ENCODE results near the gene CEBPB.
A peak's percentile ranks its signal among the peaks of the same experiment; 100 is the strongest.

Gene CEBPB

GRCh38 chr20:50145566-50145965, 45.1 kb upstream of the CEBPB start:
- Histone ChIP-seq H3K27me3 (ENCODE audit: insufficient read depth, low read length, poor library complexity) (no peaks in the 10 kb centered on the region), H4K5ac (ENCODE audit: low read length) (no peak overlapping the region), H4K8ac (ENCODE audit: low read depth, low read length) (no peak overlapping the region), H2BK5ac (ENCODE audit: low read length) (no peak overlapping the region), H3K56ac (ENCODE audit: low read length) (no peak overlapping the region), H3K79me1 (ENCODE audit: low read length) (peaks cover 42% of the 10 kb centered on the region), H2BK120ac (ENCODE audit: low read depth, low read length) (no peak overlapping the region), H3K18ac (ENCODE audit: low read length) (no peak overlapping the region), H3K9ac (ENCODE audit: low read length) (no peak overlapping the region), H3K36me3 (ENCODE audit: control insufficient read depth, insufficient read depth, low read length) (peaks cover 12% of the 10 kb centered on the region), H3K27ac (ENCODE audit: low read depth, low read length) (no peak overlapping the region), H3K79me2 (ENCODE audit: control insufficient read depth, insufficient read depth, low read length) (peaks cover 63% of the 10 kb centered on the region), H3K4me3 (ENCODE audit: low read length) (no peak overlapping the region), H3K4me2 (ENCODE audit: low read length) (no peak overlapping the region), H2AK5ac (ENCODE audit: low read length) (no peak overlapping the region), H3K23ac (ENCODE audit: low read length) (no peak overlapping the region), H2BK15ac (replicated peaks; ENCODE audit: low read depth) (no peak overlapping the region), H3K4ac (ENCODE audit: low read depth, low read length) (no peak overlapping the region), H3K4me1 (ENCODE audit: control insufficient read depth, low read depth, low read length) (peaks cover 7% of the 10 kb centered on the region)
- no CpG with 5 or more reads among the region's 6 CpGs for WGBS (ENCODE audit: extremely low coverage, insufficient coverage, low lambda C conversion rate)
- no peak for DNase-seq

GRCh38 chr20:50146214-50146613, 44.4 kb upstream of the CEBPB start:
- no peak overlapping the region for H3K4ac ChIP-seq (ENCODE audit: low read depth, low read length)
- peaks cover 11% of the 10 kb centered on the region for H3K4me1 ChIP-seq (ENCODE audit: control insufficient read depth, low read depth, low read length)
- no CpG with 5 or more reads among the region's 6 CpGs for WGBS (ENCODE audit: extremely low coverage, insufficient coverage, low lambda C conversion rate)
- no peak overlapping the region for H2BK15ac ChIP-seq (replicated peaks; ENCODE audit: low read depth)
- no peak overlapping the region for H3K9ac ChIP-seq (ENCODE audit: low read length)
- no peak for DNase-seq
- no peak overlapping the region for H4K5ac ChIP-seq (ENCODE audit: low read length)
- H2BK5ac ChIP-seq (ENCODE audit: low read length), result no peak overlapping the region
- H3K79me1 ChIP-seq (ENCODE audit: low read length), result peaks cover 38% of the 10 kb centered on the region
- no peak overlapping the region for H2AK5ac ChIP-seq (ENCODE audit: low read length)
- no peak overlapping the region for H3K4me2 ChIP-seq (ENCODE audit: low read length)
- H4K8ac ChIP-seq (ENCODE audit: low read depth, low read length), result no peak overlapping the region
- peaks cover 68% of the 10 kb centered on the region for H3K79me2 ChIP-seq (ENCODE audit: control insufficient read depth, insufficient read depth, low read length)
- no peak overlapping the region for H3K56ac ChIP-seq (ENCODE audit: low read length)
- H3K36me3 ChIP-seq (ENCODE audit: control insufficient read depth, insufficient read depth, low read length), result peaks cover 6% of the 10 kb centered on the region
- H3K27me3 ChIP-seq (ENCODE audit: insufficient read depth, low read length, poor library complexity), result no peaks in the 10 kb centered on the region
- no peak overlapping the region for H3K4me3 ChIP-seq (ENCODE audit: low read length)
- H2BK120ac ChIP-seq (ENCODE audit: low read depth, low read length), result no peak overlapping the region
- H3K27ac ChIP-seq (ENCODE audit: low read depth, low read length), result no peak overlapping the region
- H3K18ac ChIP-seq (ENCODE audit: low read length), result no peak overlapping the region
- H3K23ac ChIP-seq (ENCODE audit: low read length), result no peak overlapping the region

- DNase-seq, result peak; percentile 43
- peaks cover 66% of the 10 kb centered on the region for H3K79me2 ChIP-seq (ENCODE audit: control insufficient read depth, insufficient read depth, low read length)
- no peak overlapping the region for H3K23ac ChIP-seq (ENCODE audit: low read length)
- no peaks in the 10 kb centered on the region for H3K27me3 ChIP-seq (ENCODE audit: insufficient read depth, low read length, poor library complexity)
- no CpG with 5 or more reads among the region's 17 CpGs for WGBS (ENCODE audit: extremely low coverage, insufficient coverage, low lambda C conversion rate)
- H3K36me3 ChIP-seq (ENCODE audit: control insufficient read depth, insufficient read depth, low read length), result peaks cover 4% of the 10 kb centered on the region
- H3K4me3 ChIP-seq (ENCODE audit: low read length), result no peak overlapping the region
- H3K27ac ChIP-seq (ENCODE audit: low read depth, low read length), result no peak overlapping the region
- H2AK5ac ChIP-seq (ENCODE audit: low read length), result no peak overlapping the region
- no peak overlapping the region for H3K4me2 ChIP-seq (ENCODE audit: low read length)
- no peak overlapping the region for H4K5ac ChIP-seq (ENCODE audit: low read length)
- H4K8ac ChIP-seq (ENCODE audit: low read depth, low read length), result no peak overlapping the region
- no peak overlapping the region for H2BK5ac ChIP-seq (ENCODE audit: low read length)
- H3K4me1 ChIP-seq (ENCODE audit: control insufficient read depth, low read depth, low read length), result peaks cover 12% of the 10 kb centered on the region
- no peak overlapping the region for H3K9ac ChIP-seq (ENCODE audit: low read length)
- no peak overlapping the region for H3K4ac ChIP-seq (ENCODE audit: low read depth, low read length)
- H2BK120ac ChIP-seq (ENCODE audit: low read depth, low read length), result no peak overlapping the region
- H2BK15ac ChIP-seq (replicated peaks; ENCODE audit: low read depth), result no peak overlapping the region
- peaks cover 34% of the 10 kb centered on the region for H3K79me1 ChIP-seq (ENCODE audit: low read length)
- H3K18ac ChIP-seq (ENCODE audit: low read length), result no peak overlapping the region
- H3K56ac ChIP-seq (ENCODE audit: low read length), result no peak overlapping the region
Measured at GRCh38 chr20:50146732-50147662, 43.6 kb upstream of the CEBPB start.

- Histone ChIP-seq H2AK5ac (ENCODE audit: low read length) (no peak overlapping the region), H3K4ac (ENCODE audit: low read depth, low read length) (no peak overlapping the region), H3K36me3 (ENCODE audit: control insufficient read depth, insufficient read depth, low read length) (no peaks in the 10 kb centered on the region), H3K79me2 (ENCODE audit: control insufficient read depth, insufficient read depth, low read length) (peaks cover 68% of the 10 kb centered on the region), H2BK120ac (ENCODE audit: low read depth, low read length) (no peak overlapping the region), H3K18ac (ENCODE audit: low read length) (no peak overlapping the region), H3K4me2 (ENCODE audit: low read length) (no peak overlapping the region), H3K56ac (ENCODE audit: low read length) (no peak overlapping the region), H3K9ac (ENCODE audit: low read length) (no peak overlapping the region), H3K4me1 (ENCODE audit: control insufficient read depth, low read depth, low read length) (peaks cover 19% of the 10 kb centered on the region), H2BK5ac (ENCODE audit: low read length) (no peak overlapping the region), H3K27me3 (ENCODE audit: insufficient read depth, low read length, poor library complexity) (no peaks in the 10 kb centered on the region), H3K4me3 (ENCODE audit: low read length) (no peak overlapping the region), H3K27ac (ENCODE audit: low read depth, low read length) (no peak overlapping the region), H3K23ac (ENCODE audit: low read length) (no peak overlapping the region), H3K79me1 (ENCODE audit: low read length) (peaks cover 26% of the 10 kb centered on the region), H4K8ac (ENCODE audit: low read depth, low read length) (no peak overlapping the region), H4K5ac (ENCODE audit: low read length) (no peak overlapping the region), H2BK15ac (replicated peaks; ENCODE audit: low read depth) (no peak overlapping the region)
- WGBS (ENCODE audit: extremely low coverage, insufficient coverage, low lambda C conversion rate), result no CpG with 5 or more reads among the region's 16 CpGs
- no peak for DNase-seq
Measured at GRCh38 chr20:50149481-50150254, 41.0 kb upstream of the CEBPB start.

DNA sequence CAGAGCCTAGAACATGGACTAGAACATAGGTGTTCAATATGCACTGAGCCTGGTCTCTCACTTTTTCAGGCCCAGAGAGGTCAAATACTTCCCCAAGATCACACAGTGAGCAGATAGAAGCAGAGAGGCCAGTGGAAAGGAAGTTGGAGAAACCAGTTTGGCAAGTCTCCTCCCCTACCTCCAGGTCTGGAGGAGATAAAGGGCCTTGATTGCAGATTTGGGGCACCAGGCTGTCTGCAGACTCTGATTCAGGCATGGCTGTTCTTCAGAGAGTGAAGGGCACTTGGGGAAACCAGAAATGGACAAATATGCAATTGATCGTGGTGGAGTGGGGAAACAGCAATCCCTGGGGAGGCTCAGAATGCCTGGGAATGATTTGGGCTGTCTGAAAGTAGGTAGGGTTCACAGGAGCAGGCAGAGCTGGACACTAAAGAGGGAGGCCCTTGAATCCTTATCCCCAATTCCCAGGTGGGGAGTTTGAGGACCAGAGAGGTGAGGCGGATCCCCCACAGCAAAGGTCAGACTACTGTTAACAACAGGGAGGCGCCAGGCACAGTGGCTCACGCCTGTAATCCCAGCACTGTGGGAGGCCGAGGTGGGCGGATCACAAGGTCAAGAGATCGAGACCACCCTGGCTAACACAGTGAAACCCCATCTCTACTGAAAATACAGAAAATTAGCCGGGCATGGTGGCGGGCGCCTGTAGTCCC, 39.4 kb upstream of the CEBPB start:
- Histone ChIP-seq H2BK15ac (replicated peaks; ENCODE audit: low read depth) (no peak overlapping the region), H3K23ac (ENCODE audit: low read length) (no peak overlapping the region), H3K4me3 (ENCODE audit: low read length) (no peak overlapping the region), H3K79me1 (ENCODE audit: low read length) (peaks cover 26% of the 10 kb centered on the region), H3K4me2 (ENCODE audit: low read length) (peak overlapping the region; percentile 49), H3K4me1 (ENCODE audit: control insufficient read depth, low read depth, low read length) (peaks cover 19% of the 10 kb centered on the region), H3K27me3 (ENCODE audit: insufficient read depth, low read length, poor library complexity) (no peaks in the 10 kb centered on the region), H3K9ac (ENCODE audit: low read length) (peak overlapping the region; percentile 71), H2BK120ac (ENCODE audit: low read depth, low read length) (no peak overlapping the region), H3K36me3 (ENCODE audit: control insufficient read depth, insufficient read depth, low read length) (no peaks in the 10 kb centered on the region), H3K27ac (ENCODE audit: low read depth, low read length) (peak overlapping the region; percentile 29), H3K56ac (ENCODE audit: low read length) (peak overlapping the region; percentile 77), H4K5ac (ENCODE audit: low read length) (no peak overlapping the region), H3K18ac (ENCODE audit: low read length) (no peak overlapping the region), H4K8ac (ENCODE audit: low read depth, low read length) (no peak overlapping the region), H2AK5ac (ENCODE audit: low read length) (peak overlapping the region; percentile 59), H3K4ac (ENCODE audit: low read depth, low read length) (no peak overlapping the region), H2BK5ac (ENCODE audit: low read length) (peak overlapping the region; percentile 67), H3K79me2 (ENCODE audit: control insufficient read depth, insufficient read depth, low read length) (peaks cover 62% of the 10 kb centered on the region)
- DNase-seq, result peak; percentile 86
- no CpG with 5 or more reads among the region's 10 CpGs for WGBS (ENCODE audit: extremely low coverage, insufficient coverage, low lambda C conversion rate)

Data from mesendoderm (in vitro differentiated cells).